SIG-M5 treated with dmso at 0.1 percent for 504 hours (cell line): ENCODE results near the gene TMEM240.
"Not testable (repeated sequence)": the region's sequence is repeated elsewhere in the genome, so short reads cannot be mapped to it uniquely, and the experiment has no call there.

ENCODE experiments used
- DNase-seq: peaks from one replicate; lab custom pipeline; 2025; ENCODE audit not compliant: unreplicated experiment; lab: John Stamatoyannopoulos, UW

The TMEM240 gene

GRCh38 chr1:1541956-1542765 is 1.7 kb upstream of the TMEM240 start:
- DNase-seq = no peak

- DNase-seq = no peak
These were observed 599 bp upstream of the TMEM240 start for GRCh38 chr1:1540818-1541628.

GRCh38 chr1:1539310-1540089 is 924 bp downstream of the TMEM240 start:
- DNase-seq = no peak

GRCh38 chr1:1538989-1539309 is 1.5 kb downstream of the TMEM240 start:
- no peak for DNase-seq

GRCh38 chr1:1538334-1538733 is 2.1 kb downstream of the TMEM240 start:
- no peak for DNase-seq

GRCh38 chr1:1537626-1538250 is 2.7 kb downstream of the TMEM240 start:
- no peak for DNase-seq

- no peak for DNase-seq
These were observed 3.4 kb downstream of the TMEM240 start for GRCh38 chr1:1536938-1537546.

- no peak for DNase-seq
These were observed 4.1 kb downstream of the TMEM240 start for GRCh38 chr1:1536019-1536937.

GRCh38 chr1:1535201-1536018 is 5.0 kb downstream of the TMEM240 start:
- no peak for DNase-seq

GRCh38 chr1:1534401-1535154 is 5.8 kb downstream of the TMEM240 start:
- DNase-seq = no peak

- not testable (repeated sequence) for DNase-seq
These were observed 6.5 kb downstream of the TMEM240 start for GRCh38 chr1:1533894-1534291.

GRCh38 chr1:1533176-1533893 is 7.1 kb downstream of the TMEM240 start:
- not testable (repeated sequence) for DNase-seq

- no peak for DNase-seq
These were observed 8.5 kb downstream of the TMEM240 start for GRCh38 chr1:1531947-1532346.

- DNase-seq = no peak
These were observed 10.5 kb downstream of the TMEM240 start for GRCh38 chr1:1529936-1530335.

- DNase-seq = no peak
These were observed 11.1 kb downstream of the TMEM240 start for GRCh38 chr1:1529321-1529720.

GRCh38 chr1:1528301-1529267 is 11.8 kb downstream of the TMEM240 start:
- DNase-seq = no peak
